Measurements from ENCODE around the gene DNAJC28.
A peak's percentile ranks its signal among the peaks of the same experiment; 100 is the strongest.
"Not testable (repeated sequence)": the region's sequence is repeated elsewhere in the genome, so short reads cannot be mapped to it uniquely, and the experiment has no call there.

Gene DNAJC28

GRCh38 chr21:33491373-33492102 is at the start of gene DNAJC28:
DNAJC28 (minus strand) TSS chr21:33491716; CDS start chr21:33489393, 2,323 bp downstream.
- DNase-seq (ENCODE audit: low read depth) = peak; percentile 87

- DNase-seq (ENCODE audit: low read depth) = no peak
These were observed 49.7 kb upstream of the DNAJC28 start for GRCh38 chr21:33541105-33541711.

- DNase-seq (ENCODE audit: low read depth) = no peak
These were observed 49.2 kb upstream of the DNAJC28 start for GRCh38 chr21:33540711-33541104.

- no peak for DNase-seq (ENCODE audit: low read depth)
These were observed 48.1 kb upstream of the DNAJC28 start for GRCh38 chr21:33539616-33540015.

- DNase-seq (ENCODE audit: low read depth) = no peak
These were observed 45.7 kb upstream of the DNAJC28 start for GRCh38 chr21:33537212-33537611.

- no peak for DNase-seq (ENCODE audit: low read depth)
These were observed 39.5 kb upstream of the DNAJC28 start for GRCh38 chr21:33531007-33531406.

- no peak for DNase-seq (ENCODE audit: low read depth)
These were observed 31.4 kb upstream of the DNAJC28 start for GRCh38 chr21:33522953-33523349.

- DNase-seq (ENCODE audit: low read depth) = no peak
These were observed 30.9 kb upstream of the DNAJC28 start for GRCh38 chr21:33522297-33522952.

GRCh38 chr21:33518899-33519298 is 27.4 kb upstream of the DNAJC28 start:
- no peak for DNase-seq (ENCODE audit: low read depth)

GRCh38 chr21:33514229-33514628 is 22.7 kb upstream of the DNAJC28 start:
- DNase-seq (ENCODE audit: low read depth) = no peak

- DNase-seq (ENCODE audit: low read depth) = no peak
These were observed 21.0 kb upstream of the DNAJC28 start for GRCh38 chr21:33512481-33512880.

- no peak for DNase-seq (ENCODE audit: low read depth)
These were observed 20.1 kb upstream of the DNAJC28 start for GRCh38 chr21:33511639-33512038.

GRCh38 chr21:33510826-33511225 is 19.3 kb upstream of the DNAJC28 start:
- no peak for DNase-seq (ENCODE audit: low read depth)

GRCh38 chr21:33507003-33507402 is 15.5 kb upstream of the DNAJC28 start:
- DNase-seq (ENCODE audit: low read depth) = not testable (repeated sequence)

GRCh38 chr21:33505833-33506232 is 14.3 kb upstream of the DNAJC28 start:
- no peak for DNase-seq (ENCODE audit: low read depth)

GRCh38 chr21:33496345-33496744 is 4.8 kb upstream of the DNAJC28 start:
- no peak for DNase-seq (ENCODE audit: low read depth)

GRCh38 chr21:33495743-33496142 is 4.2 kb upstream of the DNAJC28 start:
- no peak for DNase-seq (ENCODE audit: low read depth)

- no peak for DNase-seq (ENCODE audit: low read depth)
These were observed 2.2 kb upstream of the DNAJC28 start for GRCh38 chr21:33493756-33494155.

- no peak for DNase-seq (ENCODE audit: low read depth)
These were observed 1.1 kb upstream of the DNAJC28 start for GRCh38 chr21:33492571-33492970.

GRCh38 chr21:33490991-33491372 is 534 bp downstream of the DNAJC28 start:
- no peak for DNase-seq (ENCODE audit: low read depth)

GRCh38 chr21:33488936-33489335 is 2.6 kb downstream of the DNAJC28 start:
- DNase-seq (ENCODE audit: low read depth) = no peak

GRCh38 chr21:33487996-33488395 is 3.5 kb downstream of the DNAJC28 start:
- no peak for DNase-seq (ENCODE audit: low read depth)

- DNase-seq (ENCODE audit: low read depth) = no peak
These were observed 10.1 kb downstream of the DNAJC28 start for GRCh38 chr21:33481314-33481943.

Data from activated T-helper 1 cell treated with Interleukin-2 at 50 U/mL for 16 hours (primary cell).